PC-9 (cell line): ENCODE measurements around the gene PTCRA.

ENCODE experiments used
- CTCF ChIP-seq: fragments of 200-600 bp; sonication (generic); conservative IDR thresholded peaks from 2 replicates; pipeline ENCODE4 v1.6.1; 2017; ENCODE audit warnings: mixed run types, antibody characterized with exemption, mild to moderate bottlenecking, moderate library complexity
- EZH2 ChIP-seq: fragments of 200-600 bp; sonication (generic); IDR thresholded peaks from 2 replicates; pipeline ENCODE4 v1.8.0; 2017; ENCODE audit warnings: antibody characterized with exemption, low read depth

GRCh38 chr6:42952389-42952788 is 36.5 kb downstream of the PTCRA start:
- no peak for TF ChIP-seq CTCF
- no peak for TF ChIP-seq EZH2
